Medulla oblongata (tissue), 1 donor: Measurements from ENCODE around the gene ZNF775.

ENCODE experiments used
- DNase-seq: peaks from one replicate; pipeline ENCODE4 v3.0.0-alpha.2; 2015; ENCODE audit errors: extremely low spot score

The ZNF775 gene

DNA sequence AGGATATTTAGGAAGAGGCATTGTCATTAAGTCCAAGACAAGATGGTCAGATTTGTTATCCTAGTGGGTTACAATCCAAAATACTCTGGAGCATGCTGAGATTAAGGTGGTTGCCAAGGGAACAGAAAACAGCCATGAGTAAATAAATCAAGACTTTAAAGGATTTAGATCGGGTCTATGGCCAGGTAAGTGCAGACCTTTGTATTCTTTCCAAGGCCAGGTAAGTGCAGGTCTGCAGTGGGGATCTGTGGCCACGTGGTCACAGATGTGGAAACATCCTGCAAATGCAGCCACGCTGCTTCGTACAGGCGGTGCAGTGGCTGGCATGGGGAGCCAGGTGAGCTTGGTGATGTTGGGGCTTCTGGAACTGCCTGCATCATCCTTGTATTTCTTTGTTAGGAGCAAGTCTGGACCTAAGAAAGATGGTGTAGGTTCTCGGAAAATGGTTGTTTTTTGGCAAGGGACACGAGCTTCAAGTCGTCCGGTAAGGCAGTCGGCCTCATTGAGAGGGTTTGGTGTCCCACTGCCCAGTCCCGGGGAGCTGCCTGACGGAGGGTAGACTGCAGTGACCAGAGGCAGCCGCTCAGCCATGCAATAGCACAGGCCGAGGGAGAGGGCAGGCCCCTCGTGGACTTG, 21.8 kb downstream of the ZNF775 start:
- no peak for DNase-seq

DNA sequence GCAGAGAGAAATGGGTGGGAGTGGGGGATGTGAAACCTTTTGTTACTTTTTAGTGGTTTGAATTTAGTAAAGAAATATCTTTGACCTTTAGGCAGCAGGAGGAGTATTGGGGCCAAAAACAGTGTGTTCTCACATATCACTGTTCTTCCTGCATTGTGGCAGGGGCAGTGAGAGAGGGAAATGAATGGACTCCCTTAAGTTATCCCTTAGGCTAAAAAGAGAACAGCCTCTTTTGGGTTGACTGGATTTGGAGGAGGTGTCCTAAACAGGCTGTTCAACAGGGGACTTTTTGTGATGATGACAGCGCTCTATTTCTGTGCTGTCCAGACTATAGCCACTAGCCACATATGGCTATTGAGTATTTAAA, 22.3 kb downstream of the ZNF775 start:
- DNase-seq: no peak

DNA sequence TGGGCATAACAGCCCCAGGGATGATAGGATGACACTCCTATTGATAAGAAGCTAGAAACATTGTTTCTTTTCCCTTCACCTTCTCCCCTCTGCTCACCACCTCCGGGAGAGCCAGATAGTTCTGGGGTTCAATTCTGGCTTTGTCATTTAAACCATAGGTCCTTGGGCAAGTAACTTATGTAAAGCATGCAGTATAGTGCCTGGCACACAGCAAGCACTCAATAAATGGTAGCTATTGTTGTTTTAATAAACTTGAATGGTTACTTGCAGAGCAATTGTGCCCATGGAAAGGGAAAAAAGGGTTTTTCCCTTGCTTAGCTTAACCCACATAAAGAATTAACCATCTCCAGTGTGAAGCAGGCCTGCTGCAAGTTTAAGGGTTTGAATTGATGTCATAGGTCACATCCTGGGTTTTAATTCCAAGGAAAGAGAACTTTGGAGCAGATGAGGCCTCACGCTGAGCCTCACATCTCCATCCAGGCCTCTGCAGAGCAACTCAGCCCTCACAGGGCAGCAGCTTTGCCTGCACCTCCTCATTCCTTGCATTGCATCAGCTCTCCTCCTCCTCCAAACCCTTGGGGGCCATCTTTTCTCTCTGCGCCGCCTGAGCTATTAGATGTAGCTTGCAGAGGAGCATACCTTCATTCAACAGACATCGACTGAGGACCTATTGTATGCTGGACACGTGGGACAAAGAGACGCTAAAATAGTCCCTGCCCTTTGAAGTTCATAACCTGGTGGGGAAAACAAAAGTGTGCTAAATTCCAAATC, 22.9 kb downstream of the ZNF775 start:
- no peak for DNase-seq

DNA sequence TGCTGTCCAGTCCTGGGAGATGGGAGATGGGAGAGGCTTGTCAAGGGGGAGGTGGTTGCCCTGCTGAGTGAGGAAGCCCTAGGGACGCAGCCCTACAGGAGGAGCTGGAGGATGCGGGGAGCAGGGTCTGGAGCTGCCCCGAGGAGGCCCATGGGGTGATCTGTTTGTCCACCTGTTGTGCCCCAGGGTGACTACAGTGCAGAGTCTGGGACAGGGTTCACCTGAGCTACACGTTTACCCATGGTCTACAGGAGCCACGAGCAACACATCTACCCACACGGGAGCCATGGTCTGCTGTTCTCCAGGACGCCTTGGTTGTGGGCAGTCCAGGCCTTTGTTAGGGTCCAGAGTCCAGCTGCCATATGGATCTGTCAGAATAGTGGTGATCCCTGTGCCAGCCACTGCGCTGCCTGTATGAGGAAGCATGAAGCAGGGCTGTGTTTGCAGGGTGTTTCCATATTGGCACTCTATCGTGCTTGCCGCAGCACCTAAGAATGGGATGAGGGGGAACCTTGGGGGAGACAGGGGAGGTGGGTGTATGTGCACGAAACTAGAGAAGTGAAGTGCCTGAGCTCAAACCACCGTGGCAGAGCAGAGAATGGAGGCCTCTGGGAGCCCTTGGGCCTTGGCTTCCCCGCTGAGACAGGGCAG, 23.7 kb downstream of the ZNF775 start:
- no peak for DNase-seq

GRCh38 chr7:150403376-150404171, 24.4 kb downstream of the ZNF775 start:
- no peak for DNase-seq

DNA sequence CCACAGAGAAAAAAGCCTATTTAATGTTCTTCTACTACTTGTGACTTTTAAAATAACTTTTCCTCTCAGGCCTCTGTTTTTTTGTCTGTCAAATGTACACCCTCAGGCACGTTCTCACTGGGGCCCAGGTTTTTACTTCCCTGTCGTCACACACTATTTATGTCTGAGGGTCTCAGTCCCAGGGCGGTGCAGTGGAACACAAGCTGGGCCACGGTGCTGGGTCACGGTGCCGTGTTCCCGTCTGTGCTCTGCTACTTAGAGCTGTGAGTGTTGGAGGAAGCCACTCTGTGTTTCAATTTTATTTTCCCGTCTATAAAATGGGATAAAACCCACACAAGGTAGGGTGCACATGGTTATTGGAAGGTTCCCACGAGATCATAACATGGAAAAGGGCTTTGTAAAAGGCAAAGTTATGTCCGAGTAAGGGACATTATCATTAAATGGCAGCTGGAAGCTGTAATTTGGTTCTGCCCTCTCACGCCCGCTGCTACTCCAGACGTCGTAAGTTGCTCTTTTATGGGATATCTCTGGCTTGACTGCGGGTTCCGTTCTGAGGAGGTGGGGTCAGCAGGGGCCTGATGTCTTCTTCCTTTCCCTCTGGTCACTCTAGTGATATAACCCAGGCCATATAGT, 25.2 kb downstream of the ZNF775 start:
- DNase-seq: no peak

DNA sequence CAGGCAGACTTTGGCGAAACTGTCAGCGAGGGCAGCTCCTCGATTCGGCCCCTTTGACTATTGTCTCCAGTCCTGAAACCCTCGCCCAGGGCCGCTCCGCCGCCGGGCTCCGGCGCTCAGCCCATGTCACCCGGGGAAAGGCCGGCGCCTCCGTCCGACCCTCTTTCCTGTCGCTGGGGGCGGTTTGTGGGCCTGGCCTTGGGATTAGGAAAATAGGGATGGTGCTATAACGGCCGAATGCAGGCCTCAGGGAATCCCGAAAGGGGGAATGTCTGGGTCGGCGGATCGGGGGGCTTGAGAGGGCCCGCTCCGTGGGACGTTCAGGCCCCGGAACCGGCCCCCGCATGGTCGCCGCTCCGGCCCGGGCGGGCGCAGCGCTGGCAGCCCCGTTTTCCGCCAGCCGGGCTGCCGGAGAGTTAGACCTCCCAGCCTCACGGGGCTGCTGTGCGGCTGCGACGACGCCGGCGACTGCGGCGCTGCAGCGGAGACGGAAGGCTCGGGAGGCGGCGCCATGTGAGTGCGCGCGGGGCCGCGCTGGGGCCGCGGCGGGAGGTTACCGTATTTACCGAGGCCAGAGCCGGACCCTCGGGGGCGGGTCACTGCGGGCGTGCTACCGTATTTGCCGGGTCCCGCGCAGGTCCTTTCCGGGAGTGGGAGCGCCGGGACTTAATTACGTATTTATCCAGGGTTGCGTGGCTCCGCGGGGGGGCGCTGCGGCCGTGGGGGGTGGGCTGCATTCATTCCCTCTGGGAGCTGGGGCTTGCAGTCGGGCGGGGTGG, 25.9 kb downstream of the ZNF775 start:
- DNase-seq: peak; percentile 92

DNA sequence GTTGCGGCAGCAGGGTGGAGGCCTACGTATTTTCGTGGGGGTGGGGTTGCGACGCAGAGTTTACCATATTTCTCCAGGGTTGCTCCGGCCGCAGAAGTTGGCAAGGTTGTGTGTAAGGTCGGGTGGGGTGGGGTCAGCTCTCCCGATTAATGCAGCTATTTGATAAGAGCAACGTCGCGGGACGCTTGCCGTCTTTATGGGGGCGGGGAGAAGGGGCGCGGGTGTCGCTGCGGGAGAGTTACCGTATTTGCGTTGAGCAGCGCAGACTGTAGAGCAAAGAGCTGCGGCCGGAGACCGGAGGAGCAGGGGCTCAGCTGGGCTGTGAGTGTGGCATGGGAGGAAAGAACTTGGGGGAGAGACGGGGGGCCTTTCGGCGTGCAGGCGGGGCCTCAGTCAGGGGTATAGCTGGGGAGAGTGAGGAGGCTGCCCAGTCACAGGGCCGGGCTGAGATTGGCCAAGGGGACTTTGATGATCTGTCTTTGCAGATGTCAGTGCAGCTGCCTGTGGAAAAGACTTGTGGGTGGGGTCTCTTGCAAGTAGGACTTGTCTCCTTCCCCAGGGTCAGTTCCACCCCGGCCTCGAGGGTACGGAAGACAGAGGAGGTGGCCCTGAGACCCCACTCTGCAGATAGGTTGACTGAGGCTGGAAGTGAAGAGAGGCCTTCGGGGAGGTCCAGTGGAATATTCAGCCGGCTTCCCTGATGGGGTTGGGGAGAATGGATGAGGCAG, 26.6 kb downstream of the ZNF775 start:
- DNase-seq: peak; percentile 40

GRCh38 chr7:150406312-150406566, 27.1 kb downstream of the ZNF775 start:
- no peak for DNase-seq

DNA sequence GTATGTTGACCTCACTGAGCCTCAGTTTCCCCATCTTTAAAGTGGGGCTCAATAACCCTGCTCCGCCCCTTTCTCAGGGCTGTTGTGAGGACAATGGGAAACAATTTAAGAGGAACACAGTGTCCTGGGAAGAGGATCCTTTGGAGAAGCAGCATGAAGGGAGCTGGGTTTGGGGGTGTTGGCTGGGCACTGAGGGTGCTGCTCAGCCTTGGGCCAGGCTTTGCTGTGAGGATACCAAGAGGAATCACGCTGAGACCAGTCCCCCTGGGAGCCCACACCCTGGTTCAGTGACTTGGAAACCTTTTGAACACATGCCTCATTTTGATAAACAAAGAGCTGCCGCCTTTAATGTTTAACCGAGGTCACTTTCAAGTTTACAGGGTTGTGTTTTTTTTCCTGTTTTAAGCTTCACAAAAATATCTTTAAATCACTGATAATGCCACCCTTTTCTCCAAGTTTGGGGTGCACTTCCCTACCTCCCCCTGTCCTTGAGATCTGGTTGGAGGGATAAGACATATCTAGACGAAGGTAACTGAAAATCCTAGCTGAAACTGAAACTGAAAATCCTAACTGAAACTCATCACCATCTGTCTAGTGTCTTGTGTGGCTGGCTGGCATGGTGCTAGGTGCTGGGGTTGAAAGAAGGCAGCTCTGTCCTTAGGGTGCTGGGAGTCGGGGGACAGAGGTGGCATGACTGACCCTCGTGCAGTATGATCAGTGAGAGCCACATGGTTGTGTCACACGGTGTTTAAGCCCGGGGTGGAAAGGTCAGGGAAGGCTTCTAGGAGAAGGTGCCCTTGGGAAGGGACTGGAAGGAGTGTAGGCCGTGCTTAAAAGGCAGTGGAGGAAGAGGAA, 27.7 kb downstream of the ZNF775 start:
- no peak for DNase-seq

DNA sequence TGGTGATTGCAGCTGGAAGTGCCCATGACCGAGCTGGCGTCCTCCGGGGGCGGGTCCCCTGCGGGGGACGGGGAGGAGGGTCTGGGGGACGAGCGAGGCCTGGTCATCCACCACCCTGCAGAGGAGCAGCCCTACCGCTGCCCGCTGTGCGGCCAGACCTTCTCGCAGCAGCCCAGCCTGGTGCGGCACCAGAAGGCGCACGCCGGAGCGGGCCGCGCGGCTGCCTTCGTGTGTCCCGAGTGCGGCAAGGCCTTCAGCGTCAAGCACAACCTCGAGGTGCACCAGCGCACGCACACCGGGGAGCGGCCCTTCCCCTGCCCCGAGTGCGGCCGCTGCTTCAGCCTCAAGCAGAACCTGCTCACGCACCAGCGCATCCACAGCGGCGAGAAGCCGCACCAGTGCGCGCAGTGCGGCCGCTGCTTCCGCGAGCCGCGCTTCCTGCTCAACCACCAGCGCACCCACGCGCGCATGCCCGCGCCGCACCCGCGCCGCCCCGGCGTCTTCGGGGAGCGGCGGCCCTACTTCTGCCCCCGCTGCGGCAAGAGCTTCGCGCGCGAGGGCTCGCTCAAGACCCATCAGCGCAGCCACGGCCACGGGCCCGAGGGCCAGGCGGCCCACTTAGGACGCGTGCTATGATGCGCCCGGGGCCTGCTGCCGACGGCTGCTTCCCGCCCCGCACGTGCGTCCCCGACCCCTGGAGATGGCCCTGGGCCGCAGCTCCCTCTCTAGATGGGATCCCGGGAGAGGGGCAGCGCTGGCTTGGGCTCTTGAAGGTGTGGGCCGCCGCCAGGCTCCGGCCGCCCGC, 28.7 kb downstream of the ZNF775 start:
- no peak for DNase-seq

DNA sequence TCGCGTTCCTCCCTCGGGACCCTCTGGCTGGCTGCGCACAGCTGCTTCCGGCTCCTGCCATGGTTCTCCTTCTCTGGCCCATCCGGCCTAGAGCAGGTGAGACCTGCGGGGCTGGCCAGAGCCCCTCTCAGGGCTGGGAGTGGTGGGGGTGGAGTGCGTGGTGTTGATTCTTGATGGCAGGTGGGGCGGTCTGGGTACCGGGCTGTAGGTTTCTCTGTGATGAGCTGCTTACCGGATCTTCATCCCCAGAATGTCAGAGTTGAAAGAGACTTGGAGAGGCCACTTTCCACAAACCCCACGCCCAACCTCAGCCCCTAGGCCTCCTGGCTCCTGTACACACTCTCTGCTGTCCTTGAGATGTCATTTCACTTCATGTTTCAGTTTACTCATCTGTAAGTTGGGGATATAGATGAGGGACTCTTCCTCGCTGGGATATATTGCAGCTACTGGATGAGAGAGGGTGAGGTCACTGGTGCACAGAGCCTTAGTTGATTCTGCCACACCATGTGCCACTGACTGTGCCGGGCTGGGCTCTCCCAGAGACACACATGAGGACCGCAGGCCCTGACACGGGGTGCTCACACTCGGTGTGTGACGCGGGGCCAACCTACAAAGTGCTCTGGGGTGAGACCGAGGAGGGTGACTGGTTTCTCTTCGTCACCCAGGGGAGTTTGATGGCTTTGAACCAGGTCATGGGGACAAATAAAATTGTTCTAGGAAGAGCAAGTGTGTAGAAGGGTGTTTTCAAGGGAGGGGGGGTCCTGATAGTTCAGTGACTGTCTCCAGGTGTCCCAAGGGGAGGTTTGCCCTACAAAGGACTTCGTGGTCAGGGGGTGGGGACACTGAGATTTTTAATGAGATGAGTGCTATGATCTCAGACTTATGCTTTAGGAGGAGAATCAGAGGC, 29.5 kb downstream of the ZNF775 start:
- DNase-seq: no peak

- DNase-seq: no peak
Measured at GRCh38 chr7:150409300-150410030, 30.3 kb downstream of the ZNF775 start.

GRCh38 chr7:150410131-150410530, 31.0 kb downstream of the ZNF775 start:
- DNase-seq: no peak

DNA sequence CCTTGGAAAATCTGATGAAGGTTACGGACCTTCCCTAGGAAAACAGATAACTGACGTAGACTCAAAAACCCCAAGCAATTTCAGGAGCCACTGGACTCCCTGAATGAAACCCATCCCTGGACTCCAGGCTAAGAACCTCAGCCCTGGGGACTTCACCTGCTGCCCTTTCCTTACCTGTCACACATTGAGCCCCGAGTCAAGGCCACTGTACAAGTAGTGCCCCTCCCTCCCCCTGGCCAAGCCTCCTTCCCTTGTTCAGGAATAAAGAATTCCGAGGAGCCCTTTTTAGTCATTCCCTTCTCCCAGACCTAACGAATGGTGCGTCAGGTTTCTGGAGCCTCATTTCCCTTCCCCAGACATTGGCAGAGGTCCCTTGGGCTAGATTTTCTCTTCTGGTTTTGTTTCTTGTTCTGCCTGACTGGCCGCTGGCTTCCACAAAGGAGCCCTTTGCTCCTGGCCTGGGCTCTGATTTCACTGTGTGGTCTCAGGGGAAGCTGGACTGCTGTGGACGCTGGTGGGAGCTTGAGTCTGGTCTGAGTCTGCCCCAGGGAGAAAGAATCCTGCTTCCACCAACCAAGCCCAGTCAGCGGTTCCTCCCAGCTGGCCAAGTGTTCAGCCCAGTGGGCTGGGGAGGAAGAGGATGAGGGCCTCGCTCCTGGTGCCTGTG, 31.7 kb downstream of the ZNF775 start:
- DNase-seq: peak; percentile 65

DNA sequence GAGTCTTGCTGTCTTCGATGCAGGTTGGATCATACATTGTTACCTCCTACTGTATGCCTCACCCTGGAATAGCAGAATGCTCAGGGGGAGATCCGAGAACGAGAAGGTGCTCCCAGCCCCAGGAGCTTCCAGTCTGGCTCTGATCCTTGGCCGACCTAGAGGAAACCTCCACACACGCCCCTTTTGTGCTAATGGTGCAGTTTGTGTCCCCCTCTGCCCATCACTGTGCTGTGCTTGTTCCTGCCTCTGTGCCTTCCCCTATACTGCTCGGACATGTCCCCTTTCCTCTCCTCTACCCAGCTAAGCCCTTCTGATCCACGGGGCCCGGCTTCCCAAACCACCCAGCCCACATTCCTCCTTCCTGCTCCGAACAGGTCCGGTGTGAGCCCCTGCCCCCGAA, 32.5 kb downstream of the ZNF775 start:
- no peak for DNase-seq

GRCh38 chr7:150412016-150412415, 32.9 kb downstream of the ZNF775 start:
- no peak for DNase-seq
